K562 (cell line): ENCODE measurements around the gene TRIM14. TPM values are rescaled to one million over a fixed set of nuclear protein-coding genes. Genes with fewer than 3 reads are reported as not detected.

Source experiments
- CBFA2T3 ChIP-seq: fragments of 450-650 bp; IDR thresholded peaks from 2 replicates; pipeline ENCODE4 v1.6.1; 2017
- CSDE1 ChIP-seq, 2 experiments: fragments of 450-650 bp; IDR thresholded peaks; 2 replicates each; pipeline ENCODE4 v1.6.1; 2016; ENCODE audit warnings: mild to moderate bottlenecking in 1 of 2
- DDX20 ChIP-seq: fragments of 450-650 bp; IDR thresholded peaks from 2 replicates; pipeline ENCODE4 v1.6.1; 2016; ENCODE audit warnings: missing genetic modification characterization, low read depth, mild to moderate bottlenecking, missing compliant biosample characterization, moderate library complexity
- FOXO4 ChIP-seq: fragments of 450-650 bp; formaldehyde crosslinking; IDR thresholded peaks from 2 replicates; pipeline ENCODE4 v1.4.0; 2020; ENCODE audit warnings: mild to moderate bottlenecking, moderate library complexity
- HNRNPK ChIP-seq: fragments of 200-400 bp; formaldehyde crosslinking; IDR thresholded peaks from one replicate; pipeline ENCODE4 v1.6.1; 2018; ENCODE audit warnings: mild to moderate bottlenecking, low read depth, low read length; ENCODE audit not compliant: poor library complexity, severe bottlenecking
- JUND ChIP-seq, 2 experiments: IDR thresholded peaks; 2 replicates in 1 of 2; 3 replicates in 1 of 2; pipeline ENCODE4 v1.6.1; 2011; ENCODE audit warnings: borderline replicate concordance in 2 of 2, low read depth in 2 of 2, low read length in 2 of 2, improper control_type of control experiment in 1 of 2, missing biosample characterization in 1 of 2, missing genetic modification characterization in 1 of 2, missing genetic modification reagents in 1 of 2
- KHSRP ChIP-seq: fragments of 450-650 bp; IDR thresholded peaks from 2 replicates; pipeline ENCODE4 v1.6.1; 2017
- MEF2A ChIP-seq: IDR thresholded peaks from 2 replicates; pipeline ENCODE4 v1.6.1; 2011; ENCODE audit warnings: low read depth, mild to moderate bottlenecking, low read length, moderate library complexity; ENCODE audit not compliant: control insufficient read depth
- PML ChIP-seq: IDR thresholded peaks from 2 replicates; pipeline ENCODE4 v1.6.1; 2012; ENCODE audit warnings: low read length, inconsistent platforms
- POLR2AphosphoS5 ChIP-seq: IDR thresholded peaks from 2 replicates; pipeline ENCODE4 v1.6.1; 2011; ENCODE audit warnings: mild to moderate bottlenecking, low read depth, low read length, moderate library complexity; ENCODE audit not compliant: control insufficient read depth, insufficient read depth
- PYGO2 ChIP-seq: fragments of 450-650 bp; IDR thresholded peaks from 2 replicates; pipeline ENCODE4 v1.6.1; 2016; ENCODE audit warnings: mild to moderate bottlenecking, missing genetic modification characterization, moderate library complexity, missing compliant biosample characterization
- RAD21 ChIP-seq, 2 experiments: fragments of 250-450 bp in 1 of 2; fragments of 450-650 bp in 1 of 2; sonication (Bioruptor Pico) in 1 of 2; formaldehyde crosslinking in 1 of 2; IDR thresholded peaks in 1 of 2; conservative IDR thresholded peaks in 1 of 2; 2 replicates each; pipeline versions ENCODE4 v1.4.0 to v1.8.0; 2020 to 2022; ENCODE audit warnings: mild to moderate bottlenecking in 2 of 2, moderate library complexity in 1 of 2
- RFX1 ChIP-seq: fragments of 450-650 bp; IDR thresholded peaks from 2 replicates; pipeline ENCODE4 v1.6.1; 2016; ENCODE audit warnings: mild to moderate bottlenecking, moderate library complexity
- RFX7 ChIP-seq: fragments of 250-450 bp; sonication (Bioruptor Pico); IDR thresholded peaks from 2 replicates; pipeline ENCODE4 v1.5.1; 2021; ENCODE audit warnings: mild to moderate bottlenecking
- TEAD1 ChIP-seq, 2 experiments: fragments of 450-650 bp in 1 of 2; sonication (generic) in 1 of 2; formaldehyde crosslinking; IDR thresholded peaks; 2 replicates each; pipeline versions ENCODE4 v1.4.0 to v1.8.0; 2020 to 2022; ENCODE audit warnings: mild to moderate bottlenecking in 2 of 2, missing genetic modification reagents in 1 of 2
- TEAD2 ChIP-seq: fragments of 450-650 bp; IDR thresholded peaks from 2 replicates; pipeline ENCODE4 v1.6.1; 2016; ENCODE audit warnings: missing genetic modification characterization, control low read depth, missing compliant biosample characterization
- ZBTB43 ChIP-seq: sonication (generic); formaldehyde crosslinking; IDR thresholded peaks from 2 replicates; pipeline ENCODE4 v1.8.0; 2023; ENCODE audit warnings: mild to moderate bottlenecking, missing genetic modification reagents
- ZFP30 ChIP-seq: fragments of 250-450 bp; sonication (Bioruptor Pico); IDR thresholded peaks from 2 replicates; pipeline ENCODE4 v1.8.0; 2022; ENCODE audit warnings: moderate library complexity, mild to moderate bottlenecking, inconsistent platforms, borderline replicate concordance
- ZNF143 ChIP-seq: sonication (generic); formaldehyde crosslinking; IDR thresholded peaks from 2 replicates; pipeline ENCODE4 v1.9.0; 2022; ENCODE audit warnings: mild to moderate bottlenecking, missing genetic modification reagents
- ZNF354B ChIP-seq: fragments of 250-450 bp; sonication (Bioruptor Pico); IDR thresholded peaks from 2 replicates; pipeline ENCODE4 v1.4.0; 2020
- ZNF449 ChIP-seq: fragments of 250-450 bp; sonication (Bioruptor Pico); IDR thresholded peaks from 2 replicates; pipeline ENCODE4 v1.8.0; 2022; ENCODE audit warnings: moderate library complexity, mild to moderate bottlenecking, inconsistent platforms
- ZNF695 ChIP-seq: fragments of 450-650 bp; formaldehyde crosslinking; IDR thresholded peaks from 2 replicates; pipeline ENCODE4 v1.4.0; 2020; ENCODE audit warnings: mild to moderate bottlenecking, moderate library complexity
- ZNF785 ChIP-seq: fragments of 250-450 bp; sonication (Bioruptor Pico); IDR thresholded peaks from 2 replicates; pipeline ENCODE4 v1.4.0; 2020; ENCODE audit warnings: mild to moderate bottlenecking
- polyA plus RNA-seq, 8 experiments: library from polyadenylated mRNA; depleted of rRNA in 4 of 8; stranded (reverse) in 5 of 8; unstranded in 3 of 8; fragments of >200 nt; fragmentation: Nextera tagmentation in 2 of 8; fragmentation: Illumina TruSeq in 1 of 8; extraction: Ambion mirVana in 2 of 8; extraction: Trizol in 1 of 8; gene quantifications; 2 replicates each; pipeline versions ENCODE4 v1.2.1 to v1.2.3, GENCODE V29; 2011 to 2014; ENCODE audit warnings: inconsistent platforms in 1 of 8, missing spikeins in 1 of 8
- total RNA-seq, 7 experiments: library from RNA; depleted of rRNA in 6 of 7; stranded (reverse); fragments of >200 nt in 6 of 7; fragmentation: Illumina TruSeq in 2 of 7; extraction: Trizol in 2 of 7; gene quantifications; 2 replicates each; pipeline versions ENCODE4 v1.2.1 to v1.2.3, GENCODE V29; 2011 to 2021; ENCODE audit warnings: low replicate concordance in 1 of 7

Gene TRIM14
- total and polyA plus RNA-seq, 9 of the 15 experiments (the other 6 are each of a cell fraction or from before 2014, with no cell fraction given), result 7.6 to 41.0 (median 17.9) TPM

- no peak for TF ChIP-seq RAD21 (CRISPR knock-in tag; conservative IDR thresholded peaks at IDR 0.05 in 1 of 2, IDR thresholded peaks at IDR 0.05 in 1 of 2)
- TF ChIP-seq JUND (IDR thresholded peaks at IDR 0.05; ENCODE audit: borderline replicate concordance, low read depth, low read length), result no peak
- peak; percentile 60; the same call in 1 of the 3 replicates for TF ChIP-seq JUND (tag; IDR thresholded peaks at IDR 0.05; ENCODE audit: borderline replicate concordance, low read depth, low read length)
- no peak for TF ChIP-seq ZBTB43 (CRISPR knock-in tag)
- TF ChIP-seq RFX7 (CRISPR knock-in tag), result no peak
- peak; percentile 87 for TF ChIP-seq TEAD2
- TF ChIP-seq KHSRP, result no peak
- TF ChIP-seq RFX1, result no peak
- no peak for TF ChIP-seq ZNF143 (CRISPR knock-in tag)
- no peak for TF ChIP-seq HNRNPK
- TF ChIP-seq ZNF354B (CRISPR knock-in tag), result peak; percentile 61
- no peak for TF ChIP-seq ZNF785 (CRISPR knock-in tag)
- peak in 1 of 2 experiments; percentile 92; a peak in 2 of 4 replicates for TF ChIP-seq TEAD1 (CRISPR knock-in tag; IDR thresholded peaks at IDR 0.05)
- TF ChIP-seq CSDE1 (IDR thresholded peaks at IDR 0.05), result no peak
- TF ChIP-seq ZNF695 (CRISPR knock-in tag), result no peak
- 0 out of 2 replicates have a peak, but pooled peaks have one; percentile 74 for TF ChIP-seq FOXO4 (CRISPR knock-in tag)
- no peak for TF ChIP-seq ZFP30 (CRISPR knock-in tag)
- no peak for TF ChIP-seq POLR2AphosphoS5
- TF ChIP-seq PML, result no peak
- TF ChIP-seq MEF2A, result no peak
- TF ChIP-seq CBFA2T3, result no peak
- TF ChIP-seq DDX20 (tag), result peak; percentile 95
- TF ChIP-seq PYGO2 (tag), result peak; percentile 57; the same call in 1 of the 2 replicates
- peak; percentile 85 for TF ChIP-seq ZNF449 (CRISPR knock-in tag)
These were observed 68.7 kb downstream of the TRIM14 start (continued) for GRCh38 chr9:98050351-98050750.
